Dermis blood vessel endothelial cell (primary cell): ENCODE results near the gene PNKP. TPM values are rescaled to one million over a fixed set of nuclear protein-coding genes. Genes with fewer than 3 reads are reported as not detected.
A peak's percentile ranks its signal among the peaks of the same experiment; 100 is the strongest.

ENCODE experiments used
- DNase-seq: peaks from one replicate; pipeline ENCODE4 v3.0.0; 2010
- total RNA-seq: library from RNA; depleted of rRNA; stranded (reverse); fragments of >200 nt; gene quantifications from 2 replicates; pipeline ENCODE4 v1.2.3, GENCODE V29; 2014

Gene PNKP
- total RNA-seq, 1 donor from 2014 or later, result 60.4 TPM

DNA sequence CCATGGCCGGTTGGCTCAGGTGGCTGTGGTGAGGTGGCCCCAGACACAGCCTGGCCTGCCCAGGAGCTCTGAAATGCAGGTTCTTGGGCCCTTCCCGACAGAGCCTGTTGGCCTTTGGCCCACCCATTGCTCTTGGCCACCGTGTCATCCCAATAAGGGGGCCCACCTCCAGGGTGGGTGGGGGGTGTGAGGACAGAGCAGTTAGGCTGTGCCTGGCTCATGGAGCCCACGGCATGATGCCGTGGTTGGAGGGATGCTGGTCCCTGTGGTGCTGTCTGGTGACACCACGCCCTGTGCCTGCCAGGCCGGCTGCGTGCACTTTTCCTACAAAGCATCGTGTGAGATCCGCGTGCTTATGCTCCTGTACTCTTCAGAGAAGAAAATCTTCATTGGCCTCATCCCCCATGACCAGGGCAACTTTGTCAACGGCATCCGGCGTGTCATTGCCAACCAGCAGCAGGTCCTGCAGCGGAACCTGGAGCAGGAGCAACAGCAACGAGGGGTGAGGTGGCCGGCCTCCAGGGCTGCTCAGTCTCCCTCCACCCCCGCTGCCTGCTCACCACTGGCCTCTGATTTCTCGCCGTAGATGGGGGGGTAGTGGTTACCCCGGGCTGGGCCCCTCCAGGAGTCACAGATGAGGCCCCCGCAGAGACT lies 7.6 kb downstream of the PNKP start:
- DNase-seq, result no peak

DNA sequence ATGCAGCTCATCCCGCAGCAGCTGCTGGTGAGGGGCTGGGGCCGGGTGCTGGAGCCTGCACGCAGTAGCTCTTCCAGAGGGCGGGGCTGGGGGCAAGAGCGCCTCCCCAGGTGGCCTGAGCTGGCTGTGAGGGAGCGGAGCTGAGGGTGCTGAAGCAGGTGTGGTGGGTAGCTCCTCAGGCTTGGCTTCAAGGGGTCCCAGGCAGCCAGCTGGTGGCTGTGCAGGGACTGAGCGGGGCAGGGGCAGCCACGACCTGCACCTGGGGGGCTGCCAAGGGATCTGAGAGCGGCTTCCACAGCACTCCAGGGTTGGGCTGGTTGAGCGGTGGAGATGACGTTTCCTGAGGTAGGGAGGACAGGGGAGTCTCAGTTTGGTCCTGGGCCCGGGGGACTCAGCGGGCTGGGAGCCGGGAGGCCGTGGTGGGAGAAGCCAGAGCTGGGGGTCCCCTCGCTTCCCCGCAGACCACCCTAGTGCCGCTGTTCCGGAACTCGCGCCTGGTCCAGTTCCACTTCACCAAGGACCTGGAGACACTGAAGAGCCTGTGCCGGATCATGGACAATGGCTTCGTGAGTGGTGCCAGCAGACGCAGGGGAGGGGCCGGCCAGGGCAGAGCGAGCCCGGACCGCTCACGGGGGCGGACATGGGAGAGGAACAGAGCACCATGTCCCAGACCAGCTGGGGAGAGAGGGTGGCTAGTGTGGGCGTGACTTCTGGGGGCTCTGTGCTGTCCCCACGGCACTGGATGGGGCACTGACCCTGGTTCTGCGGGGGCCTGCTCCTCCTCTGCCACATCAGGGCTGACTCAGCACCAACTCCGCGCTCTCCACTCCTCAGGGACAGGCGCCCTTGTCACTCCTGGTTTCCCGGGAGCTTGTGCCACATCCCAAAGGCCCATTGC lies 9.0 kb downstream of the PNKP start:
- DNase-seq, result no peak

DNA sequence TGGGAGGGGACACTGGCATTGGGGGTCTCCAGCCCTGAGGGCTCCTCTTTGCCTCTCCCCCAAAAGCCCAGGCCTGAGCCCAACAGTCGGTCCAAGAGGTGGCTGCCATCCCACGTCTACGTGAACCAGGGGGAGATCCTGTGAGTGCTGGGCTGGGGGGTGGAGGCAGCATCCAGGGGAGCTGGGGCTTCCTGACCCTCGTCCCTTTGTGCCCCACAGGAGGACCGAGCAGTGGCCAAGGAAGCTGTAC lies 9.6 kb downstream of the PNKP start:
- no peak for DNase-seq

DNA sequence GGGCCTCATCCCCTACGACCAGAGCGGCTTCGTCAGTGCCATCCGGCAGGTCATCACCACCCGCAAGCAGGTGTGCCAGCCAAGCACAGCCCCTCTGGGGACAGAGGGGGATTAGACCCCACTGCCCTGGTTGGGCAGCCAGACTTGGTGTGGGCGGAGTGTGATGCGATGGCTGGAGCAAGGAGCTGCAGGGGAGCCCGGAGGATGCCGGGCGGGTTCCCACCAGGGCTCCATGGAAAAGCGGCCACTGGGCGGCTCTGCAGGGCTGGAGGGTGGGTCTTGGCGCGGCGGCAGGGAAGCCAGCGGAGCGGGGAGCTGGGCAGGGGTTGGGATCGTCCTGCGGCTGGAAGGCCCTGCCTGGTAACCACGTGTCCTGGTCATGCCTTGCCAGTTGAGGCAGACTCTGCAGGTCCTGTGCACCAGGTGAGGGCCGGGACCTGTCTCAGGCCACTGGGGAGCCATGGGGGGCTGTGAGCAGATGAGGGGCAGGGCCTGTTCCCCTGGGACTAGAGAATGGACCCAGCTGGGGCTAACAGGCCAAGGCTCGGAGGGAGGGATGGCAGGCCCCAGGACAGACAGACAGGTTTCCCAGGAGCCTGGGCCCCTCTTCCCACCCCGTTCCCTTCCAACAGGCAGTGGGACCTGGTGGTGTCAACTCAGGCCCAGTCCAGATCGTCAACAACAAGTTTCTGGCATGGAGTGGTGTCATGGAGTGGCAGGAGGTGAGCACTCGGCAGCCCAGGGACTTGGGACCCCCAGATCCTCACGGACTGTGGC lies 10.1 kb downstream of the PNKP start:
- DNase-seq, result no peak

DNA sequence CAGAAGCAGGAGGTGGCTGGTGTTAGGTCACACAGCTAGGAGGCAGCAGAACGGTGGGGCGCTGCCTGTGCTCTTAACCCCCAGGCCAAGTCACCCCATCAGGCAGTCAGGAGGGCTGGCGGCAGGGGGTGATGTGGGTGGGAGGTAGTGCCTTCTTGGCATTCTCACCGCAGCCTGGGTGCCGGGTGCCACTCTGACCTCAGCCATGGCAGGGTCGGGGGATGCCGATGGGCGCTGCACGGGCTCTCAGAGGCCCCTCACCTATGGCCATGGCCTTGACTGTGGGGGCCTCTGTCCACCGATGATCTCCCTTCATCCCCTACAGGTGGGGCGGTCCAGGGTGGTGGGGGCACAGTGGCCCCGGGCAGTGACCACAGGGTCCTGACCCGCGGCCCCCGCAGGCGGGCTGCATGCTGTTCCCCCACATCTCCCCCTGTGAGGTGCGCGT lies 10.8 kb downstream of the PNKP start:
- DNase-seq, result no peak

DNA sequence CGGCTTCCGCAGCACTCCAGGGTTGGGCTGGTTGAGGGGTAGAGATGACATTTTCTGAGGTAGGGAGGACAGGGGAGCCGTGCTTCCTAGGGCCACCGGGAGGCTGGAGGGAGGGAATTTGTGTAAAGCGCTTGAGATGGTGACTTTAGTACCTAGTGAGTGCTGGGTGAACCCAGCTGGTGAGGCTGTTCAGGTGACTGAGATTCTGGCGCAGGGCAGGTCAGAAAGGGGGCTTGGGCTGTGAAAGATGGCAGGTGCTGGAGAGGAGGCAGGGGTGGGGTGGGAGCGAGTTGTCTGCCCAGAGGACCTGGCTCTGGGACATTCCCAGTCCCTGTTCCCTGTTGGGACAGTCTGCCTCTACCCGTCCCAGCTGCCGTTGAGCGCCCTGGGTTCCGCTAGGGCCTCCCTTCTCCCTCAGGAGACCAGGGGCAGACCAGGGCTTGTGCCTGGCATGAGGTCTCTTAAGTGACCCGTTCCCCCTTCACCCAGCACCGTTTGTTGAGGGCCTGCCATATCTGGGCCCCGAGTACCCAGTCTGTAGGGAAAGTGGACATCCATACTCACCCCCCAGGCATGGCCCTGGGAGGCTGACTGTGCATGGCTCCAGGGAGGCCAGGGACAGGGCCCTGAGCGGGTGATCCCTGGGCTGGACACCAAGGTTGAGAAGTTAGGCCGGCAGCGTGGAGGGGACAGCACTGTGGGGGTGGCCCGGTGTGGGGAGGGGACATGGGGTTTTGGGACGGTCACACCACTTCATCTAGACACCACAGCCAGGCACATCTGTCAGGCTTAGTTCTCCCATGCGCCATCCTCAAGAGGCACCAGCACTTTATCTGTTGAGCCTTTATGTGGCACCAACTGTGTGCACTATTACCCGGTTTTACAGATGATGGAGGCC lies 11.5 kb downstream of the PNKP start:
- no peak for DNase-seq

DNA sequence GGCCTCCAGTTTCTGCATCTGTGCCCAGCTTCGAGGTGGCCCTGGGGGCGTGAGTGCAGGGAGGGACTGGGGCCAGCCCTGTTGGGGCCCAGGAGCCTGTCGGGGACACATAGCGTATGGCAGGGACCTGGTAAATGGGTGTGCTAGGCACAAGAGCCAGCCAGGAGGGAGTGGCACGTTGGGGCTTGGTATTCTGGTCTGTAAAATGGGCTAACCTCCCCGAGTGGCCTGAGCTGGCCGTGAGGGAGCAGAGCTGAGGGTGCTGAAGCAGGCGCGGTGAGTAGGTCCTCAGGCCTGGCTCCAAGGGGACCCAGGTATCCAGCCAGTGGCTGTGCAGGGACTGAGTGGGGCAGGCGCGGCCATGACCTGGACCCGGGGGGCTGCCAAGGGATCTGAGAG lies 12.1 kb downstream of the PNKP start:
- no peak for DNase-seq

DNA sequence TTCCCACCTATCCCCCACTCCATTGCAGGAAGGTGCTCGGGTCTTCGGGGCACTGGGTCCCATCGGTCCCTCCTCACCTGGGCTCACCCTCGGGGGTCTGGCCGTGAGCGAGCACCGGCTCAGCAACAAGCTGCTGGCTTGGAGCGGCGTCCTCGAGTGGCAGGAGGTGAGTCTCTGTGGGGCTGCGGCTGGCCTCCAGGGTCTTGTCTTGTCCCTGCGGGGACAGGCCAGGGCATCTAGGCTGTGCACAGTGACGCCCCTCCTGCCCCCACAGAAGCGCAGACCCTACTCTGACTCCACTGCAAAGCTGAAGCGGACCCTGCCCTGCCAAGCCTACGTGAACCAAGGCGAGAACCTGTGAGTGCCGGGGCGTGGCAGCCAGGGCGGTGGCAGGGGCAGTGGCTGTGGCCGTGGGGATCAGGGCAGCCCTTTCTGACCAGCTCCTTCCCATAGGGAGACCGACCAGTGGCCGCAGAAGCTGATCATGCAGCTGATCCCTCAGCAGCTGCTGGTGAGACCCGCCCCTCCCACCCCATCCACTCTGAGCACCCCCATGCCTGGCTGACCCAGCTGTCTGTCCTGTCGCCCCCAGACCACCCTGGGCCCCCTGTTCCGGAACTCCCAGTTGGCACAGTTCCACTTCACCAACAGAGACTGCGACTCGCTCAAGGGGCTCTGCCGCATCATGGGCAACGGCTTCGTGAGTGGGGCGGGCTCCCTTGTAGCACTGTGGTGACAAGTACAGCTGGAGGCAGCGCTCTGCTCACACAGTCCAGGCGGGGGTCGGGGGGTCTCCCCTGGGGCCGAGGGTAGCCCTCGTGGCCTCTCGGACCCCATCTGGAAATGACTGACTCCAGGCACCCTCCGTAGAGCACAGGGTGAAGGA lies 12.8 kb downstream of the PNKP start:
- DNase-seq, result no peak

DNA sequence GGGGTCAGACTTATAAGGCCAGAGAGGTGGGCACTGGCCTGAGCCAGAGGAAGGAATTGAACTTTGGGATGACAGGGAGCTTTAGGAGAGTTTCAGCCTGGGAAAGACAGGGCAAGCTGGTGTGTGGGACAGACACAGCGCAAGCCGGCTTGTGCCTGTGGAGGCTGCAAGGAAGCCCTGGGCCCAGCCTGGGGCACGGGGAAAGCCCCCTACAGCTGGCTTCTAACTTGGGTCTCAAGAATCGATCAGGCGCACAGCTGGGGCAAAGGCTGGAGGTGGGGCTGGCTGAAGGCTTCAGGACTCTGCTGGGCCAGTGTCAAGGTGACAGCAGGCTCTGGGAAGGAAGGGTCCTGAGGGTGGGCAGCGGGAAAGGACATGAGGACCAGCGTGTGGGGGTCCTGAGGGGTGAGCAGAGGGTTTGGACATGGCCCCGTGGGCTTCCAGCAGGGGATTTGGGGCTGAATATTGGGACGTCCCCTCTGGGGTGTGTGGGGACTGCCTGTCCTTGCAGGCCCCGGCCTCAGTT lies 13.5 kb downstream of the PNKP start:
- no peak for DNase-seq

DNA sequence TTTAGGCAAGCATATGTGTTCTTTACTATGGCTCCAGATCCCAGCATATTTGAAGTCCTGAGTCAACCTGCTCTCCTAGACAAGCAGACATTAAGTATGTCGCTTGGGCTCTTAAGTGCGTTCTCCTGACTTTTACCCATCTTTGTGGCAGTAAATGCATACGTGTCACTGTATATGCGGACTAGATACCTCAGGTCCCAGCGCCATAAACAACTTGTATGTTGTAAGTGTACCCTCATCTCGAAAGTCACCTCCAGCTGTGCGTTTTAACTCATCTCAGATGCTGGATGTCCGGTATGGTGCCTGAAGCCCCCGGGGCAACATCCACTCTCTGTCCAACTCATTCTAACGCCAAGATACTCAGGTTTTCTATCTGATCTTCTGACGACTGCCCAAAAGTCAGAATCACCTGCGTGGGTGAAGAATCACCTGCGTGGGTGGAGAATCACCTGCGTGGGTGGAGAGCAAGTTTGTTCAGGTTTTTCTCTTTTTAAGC lies 14.7 kb downstream of the PNKP start:
- no peak for DNase-seq

DNA sequence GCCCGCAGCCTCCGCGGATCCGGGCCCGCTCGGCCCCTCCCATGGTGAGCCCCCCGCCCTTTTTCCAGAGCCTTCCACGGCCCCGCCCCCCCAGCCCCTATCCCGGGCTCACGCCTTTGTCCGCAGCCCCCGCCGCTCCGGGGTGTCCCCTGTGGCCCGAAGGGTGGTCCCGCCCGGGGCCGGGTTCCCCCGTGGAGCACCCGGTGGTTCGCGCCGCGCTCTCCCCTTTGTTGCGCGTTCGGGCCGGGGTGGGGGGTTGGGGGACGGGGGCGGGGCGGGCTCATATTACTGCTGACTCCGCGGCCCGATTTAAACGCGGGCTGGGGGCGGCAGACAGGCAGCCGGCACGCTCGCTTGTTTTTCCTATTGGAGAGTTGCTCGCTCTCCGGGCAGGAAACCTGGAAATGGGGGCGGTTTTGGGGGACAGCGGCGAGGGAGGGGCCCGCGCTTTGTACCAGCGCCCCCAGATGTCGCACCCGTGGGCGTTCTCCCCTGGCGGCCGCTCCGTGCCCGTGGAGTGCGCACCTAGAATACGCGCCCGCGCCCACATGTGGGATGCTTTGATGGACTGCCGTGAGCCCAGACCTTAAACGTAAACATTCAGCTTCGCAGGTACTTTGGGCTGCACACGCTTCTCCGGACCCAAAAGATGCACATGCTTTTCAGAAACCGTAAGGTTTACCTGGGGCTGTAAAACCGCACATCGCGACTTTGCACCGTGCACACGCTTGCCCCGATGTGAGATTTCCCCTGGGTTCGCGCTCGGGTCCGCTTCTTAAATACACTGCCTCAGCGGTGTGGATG lies 15.7 kb downstream of the PNKP start:
- peak; percentile 42 for DNase-seq

DNA sequence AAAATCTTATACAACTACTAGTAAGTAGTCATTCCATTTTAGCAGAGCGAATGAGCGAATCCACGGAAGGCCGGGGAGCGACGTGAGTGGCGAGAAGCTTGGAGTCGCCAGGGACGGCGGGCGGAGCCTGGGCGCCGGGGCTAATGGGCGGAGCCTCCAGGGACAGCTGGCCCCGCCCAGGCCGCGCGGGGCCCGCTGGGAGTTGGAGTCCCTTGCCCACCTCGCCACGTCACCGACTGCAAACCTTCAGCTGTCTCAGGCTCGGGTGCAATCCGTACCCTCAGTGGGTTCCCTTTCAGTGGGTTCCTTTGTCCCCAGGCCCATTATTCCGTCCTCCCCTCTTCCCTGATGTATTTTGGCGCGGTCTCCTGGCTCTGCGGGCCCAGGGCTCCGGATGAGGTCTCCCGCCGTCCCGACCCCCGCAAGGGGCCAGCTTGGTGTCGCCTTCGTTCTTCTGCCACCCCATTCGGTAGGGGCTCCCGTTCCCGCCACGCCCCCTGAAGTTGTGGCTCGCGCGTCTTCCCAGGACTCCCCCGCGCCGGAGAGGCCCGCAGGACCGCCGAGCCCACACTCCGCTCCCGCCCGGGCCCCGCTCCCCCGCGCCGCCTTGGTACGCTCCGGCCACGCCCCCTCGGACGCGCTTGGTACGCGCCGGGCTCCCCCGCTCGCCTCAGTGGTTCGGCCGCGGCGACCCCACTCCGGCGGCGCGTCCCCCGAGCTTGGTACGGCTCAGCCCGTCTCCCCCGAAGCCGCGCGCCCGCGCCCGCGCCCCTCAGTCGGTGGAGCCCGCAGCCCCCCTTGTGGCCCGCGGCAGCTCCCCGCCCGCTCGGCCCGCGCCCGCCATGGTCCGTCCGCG lies 16.7 kb downstream of the PNKP start, which contains the start of gene PTOV1:
Gene PTOV1 (plus strand): TSS at position 673 of the 856 bp plus-strand sequence.
- peak; percentile 95 for DNase-seq

DNA sequence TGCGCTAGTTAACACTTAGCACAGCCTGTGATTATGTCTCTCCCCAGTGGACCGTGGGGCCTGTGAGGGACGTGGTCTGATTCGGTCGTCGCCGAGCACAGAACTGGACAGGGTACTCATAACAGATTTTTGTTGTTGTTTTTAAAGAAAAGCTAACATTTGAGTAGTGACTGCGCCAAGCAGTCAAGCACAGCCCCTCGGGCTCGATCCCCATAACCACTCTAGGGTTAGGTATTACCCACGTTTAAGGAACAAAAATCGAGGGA lies 17.2 kb downstream of the PNKP start:
- DNase-seq, result no peak

DNA sequence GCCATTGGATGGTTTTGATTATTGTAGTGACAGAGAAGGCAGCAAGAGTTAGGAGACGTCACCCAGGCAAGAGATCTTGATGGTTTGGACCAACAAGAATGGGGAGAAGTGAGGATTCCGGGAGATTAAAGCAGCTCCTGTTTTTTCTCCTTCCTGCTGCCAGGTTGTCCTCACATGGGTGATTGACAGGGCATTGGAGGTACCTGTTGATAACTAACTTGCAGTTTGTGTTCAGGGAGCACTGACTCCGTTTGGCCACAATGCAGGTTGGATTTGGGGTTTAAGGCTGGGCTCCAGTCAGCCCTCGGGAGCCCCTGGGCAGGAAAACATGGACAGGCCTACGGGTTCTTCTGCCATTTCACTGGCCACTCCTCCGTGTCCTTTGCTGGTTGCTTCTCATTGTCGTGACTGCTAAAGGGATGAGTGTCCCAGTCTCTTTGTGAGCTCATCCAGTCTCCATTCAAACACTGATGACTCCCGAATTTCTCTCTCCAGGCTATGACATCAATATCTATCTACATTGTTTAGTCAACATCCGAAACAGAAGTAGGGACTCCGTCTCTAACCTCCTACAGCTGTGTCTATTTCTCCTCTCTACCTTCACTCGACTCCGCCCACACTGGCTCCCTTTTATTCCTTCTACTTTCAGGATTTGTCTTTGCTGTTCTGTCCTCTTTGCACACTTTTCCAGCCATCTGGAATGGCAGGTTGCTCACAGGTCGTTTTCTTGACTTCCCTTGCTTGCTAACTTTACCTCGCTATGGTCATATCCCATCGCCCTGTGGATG lies 17.7 kb downstream of the PNKP start:
- no peak for DNase-seq

DNA sequence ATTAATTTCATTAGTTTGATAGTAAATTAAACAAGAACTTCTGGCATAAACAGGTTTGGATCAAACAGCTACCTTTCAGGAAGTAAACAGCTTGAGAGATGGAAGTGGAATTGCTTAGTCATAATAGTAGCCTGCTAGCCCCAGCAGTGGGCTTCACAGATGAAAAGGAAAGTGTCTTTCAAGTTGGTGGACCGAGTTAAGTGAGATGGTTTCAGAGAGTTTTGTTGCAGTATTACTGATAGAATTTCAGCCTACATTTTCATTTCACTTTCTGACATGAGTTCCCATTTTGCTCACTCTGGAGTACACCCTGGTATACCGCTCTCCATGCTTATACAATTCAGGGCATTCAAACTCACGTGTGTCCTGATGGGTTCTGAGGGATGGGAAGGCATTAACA lies 18.4 kb downstream of the PNKP start:
- no peak for DNase-seq

DNA sequence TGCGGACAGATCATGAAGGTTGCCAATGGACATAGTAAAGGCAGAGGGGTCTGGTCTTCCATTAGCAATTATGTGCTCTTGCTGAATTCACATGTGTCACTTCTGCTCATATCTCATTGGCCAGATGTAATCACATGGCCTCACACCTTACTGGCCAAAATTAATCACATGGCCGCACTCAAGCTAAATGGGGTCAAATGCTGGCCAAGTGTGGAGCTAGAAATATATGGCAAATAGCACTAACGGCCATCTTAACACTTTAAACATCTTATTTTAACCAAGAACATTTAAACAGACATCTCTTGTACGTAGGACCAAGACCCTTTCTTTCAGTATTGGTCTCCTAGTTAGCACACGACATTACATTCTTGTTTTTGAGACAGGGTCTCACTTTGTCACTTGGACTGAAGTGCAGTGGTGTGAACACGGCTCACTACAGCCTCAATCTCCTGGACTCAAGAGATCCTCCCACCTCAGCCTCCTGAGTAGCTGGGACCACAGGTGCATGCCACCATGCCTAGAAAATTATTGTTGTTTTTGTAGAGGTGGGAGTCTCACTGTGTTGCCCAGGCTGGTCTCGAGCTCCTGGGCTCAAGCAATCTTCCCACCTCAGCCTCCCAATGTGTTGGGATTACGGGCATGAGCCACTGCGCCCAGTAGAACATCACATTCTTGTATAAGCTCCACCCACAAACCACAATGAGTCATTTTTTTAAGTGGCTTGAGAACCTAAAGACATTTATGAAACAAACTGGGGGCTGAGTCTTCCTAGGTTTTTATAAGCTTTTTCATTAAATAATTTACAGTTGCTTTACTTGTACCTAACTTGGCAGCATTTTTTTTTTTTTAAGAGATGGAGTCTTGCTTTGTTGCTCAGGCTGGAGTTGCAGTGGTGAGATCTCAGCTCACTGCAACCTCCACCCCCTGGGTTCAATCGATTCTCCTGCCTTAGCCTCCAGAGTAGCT lies 19.4 kb downstream of the PNKP start:
- DNase-seq, result peak; percentile 47

DNA sequence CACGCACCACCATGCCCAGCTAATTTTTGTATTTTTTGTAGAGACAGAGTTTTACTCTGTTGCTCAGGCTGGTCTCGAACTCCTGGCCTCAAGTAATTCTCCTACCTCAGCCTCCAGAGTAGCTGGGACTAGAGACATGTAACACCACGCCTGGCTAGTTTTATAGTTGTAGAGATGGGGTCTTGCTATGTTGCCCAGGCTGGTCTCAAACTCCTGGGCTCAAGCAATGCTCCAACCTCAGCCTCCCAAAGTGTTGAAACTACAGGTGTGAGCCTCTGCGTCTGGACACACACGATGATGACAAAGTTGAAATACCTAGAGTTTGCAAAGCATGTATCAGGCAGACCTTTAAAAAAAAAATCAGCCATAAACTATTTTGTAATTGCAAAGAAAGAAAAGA lies 21.0 kb downstream of the PNKP start:
- no peak for DNase-seq
